ENCODE measurements around the gene BTBD16. TPM values are rescaled to one million over a fixed set of nuclear protein-coding genes. Genes with fewer than 3 reads are reported as not detected.

Gene BTBD16
- total and polyA plus RNA-seq, 2 of the 4 experiments (the other 2 are of a cell fraction) = not detected

DNA sequence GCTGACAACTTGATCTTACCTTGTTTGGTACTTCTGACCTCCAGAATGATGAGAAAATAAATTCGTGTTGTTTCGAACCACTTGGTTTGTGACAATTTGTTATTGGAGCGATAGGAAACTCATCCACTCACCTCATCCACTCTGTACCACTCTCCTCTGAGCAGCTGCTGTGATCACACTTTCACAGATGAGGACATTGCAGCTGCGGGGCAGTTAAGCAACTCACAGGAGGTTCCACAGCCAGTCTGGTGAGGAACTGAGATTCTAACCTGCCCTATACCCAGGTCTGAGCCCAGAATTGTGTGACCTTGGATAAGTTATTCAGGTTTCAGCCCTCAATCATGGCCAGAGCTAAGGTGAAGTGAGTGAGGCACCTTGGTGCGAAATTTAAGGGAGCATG lies 35.2 kb downstream of the BTBD16 start:
- BruUV-seq (replicated peaks) = no TSS peak
- Histone ChIP-seq H2AK9ac (replicated peaks; ENCODE audit: low read depth, low read length, poor library complexity) (no peak overlapping the region), H4K8ac (ENCODE audit: low read depth in 2 of 2, low read length in 2 of 2) (no peak overlapping the region), H3K27me3 (ENCODE audit: control insufficient read depth, insufficient read depth, low read length) (no peaks in the 10 kb centered on the region), H3K23ac (ENCODE audit: low read depth, low read length) (no peak overlapping the region), H3K27ac (ENCODE audit: insufficient read depth, low read length) (no peak overlapping the region), H3K14ac (replicated peaks; ENCODE audit: low read depth, low read length) (no peak overlapping the region), H2BK120ac (ENCODE audit: low read depth, low read length) (no peak overlapping the region), H4K20me1 (ENCODE audit: insufficient read depth, low read length) (no peaks in the 10 kb centered on the region), H3K4me1 (ENCODE audit: control insufficient read depth, insufficient read depth, low read length) (peaks cover 9% of the 10 kb centered on the region), H2BK15ac (ENCODE audit: low read depth, low read length) (0 out of 3 replicates have a peak overlapping the region, but pooled peaks have one; percentile 14), H2AFZ (replicated peaks; ENCODE audit: low read length, poor library complexity) (no peak overlapping the region), H2AK5ac (ENCODE audit: low read depth, low read length) (no peak overlapping the region), H4K5ac (ENCODE audit: low read depth, low read length) (no peak overlapping the region), H2BK20ac (ENCODE audit: low read depth, low read length) (no peak overlapping the region), H3K18ac (ENCODE audit: low read depth, low read length) (no peak overlapping the region), H3K4me3 (ENCODE audit: insufficient read depth, low read depth, low read length) (no peak overlapping the region), H3K56ac (ENCODE audit: extremely low read depth, insufficient read depth, low read length) (no peak overlapping the region), H3K9ac (ENCODE audit: low read depth, low read length) (no peak overlapping the region), H3K36me3 (ENCODE audit: control insufficient read depth, insufficient read depth, low read length) (no peaks in the 10 kb centered on the region), H3K4me2 (ENCODE audit: low read depth, low read length) (no peak overlapping the region), H2BK5ac (ENCODE audit: low read depth, low read length, poor library complexity, severe bottlenecking) (no peak overlapping the region), H3K9me3 (ENCODE audit: control insufficient read depth, insufficient read depth, low read length) (no peaks in the 10 kb centered on the region; the same call in 1 of the 2 replicates), H3K79me1 (ENCODE audit: low read depth in 1 of 2, low read length in 2 of 2) (no peaks in the 10 kb centered on the region), H3K9me1 (ENCODE audit: insufficient read depth, low read length) (peaks cover 8% of the 10 kb centered on the region), H4K91ac (ENCODE audit: insufficient read depth, low read depth, low read length) (no peak overlapping the region), H3K4ac (ENCODE audit: low read depth, low read length) (no peak overlapping the region)
- no peak for DNase-seq
- ATAC-seq (ENCODE audit: low read depth) = no peak
- ChIA-PET POLR2A (ENCODE audit: unreplicated experiment) (no interaction called here), CTCF (interaction anchor here (2.4 kb wide), 1 partner anchor 8 kb away, joined by 8 read pairs; no protein-coding TSS in a partner anchor)
- dilution Hi-C loops (cut with HindIII; ENCODE audit: low sequenced_read_pairs, unreplicated experiment) (no loop called here), in situ Hi-C loops (cut with MboI; ENCODE audit: low sequenced_read_pairs) (no loop called here), intact Hi-C loops (cut with micrococcal nuclease) (loop anchor here (5.0 kb wide), 1 partner anchor 36 kb away; no protein-coding TSS in a partner anchor)
- no CpG with 5 or more reads among the region's 5 CpGs for WGBS, 2 experiments (ENCODE audit: extremely low coverage in 2 of 2, insufficient read length in 1 of 2)
- TF ChIP-seq MAZ (IDR thresholded peaks at IDR 0.05; ENCODE audit: borderline replicate concordance, low read depth, low read length) (no peak), NFE2L2 (IDR thresholded peaks at IDR 0.05; ENCODE audit: low read depth, low read length) (no peak), RFX5 (IDR thresholded peaks at IDR 0.05; ENCODE audit: low read depth, low read length) (no peak), BHLHE40 (IDR thresholded peaks at IDR 0.05; ENCODE audit: low read depth, low read length) (no peak), SMC3 (IDR thresholded peaks at IDR 0.05; ENCODE audit: low read depth, low read length) (no peak), POLR2A (IDR thresholded peaks at IDR 0.05; ENCODE audit: low read depth, low read length) (no peak), RAD21 (IDR thresholded peaks at IDR 0.05; ENCODE audit: low read length) (no peak), MAFK (IDR thresholded peaks at IDR 0.05; ENCODE audit: low read depth, low read length) (no peak)
- TF ChIP-seq, protein P1, sequence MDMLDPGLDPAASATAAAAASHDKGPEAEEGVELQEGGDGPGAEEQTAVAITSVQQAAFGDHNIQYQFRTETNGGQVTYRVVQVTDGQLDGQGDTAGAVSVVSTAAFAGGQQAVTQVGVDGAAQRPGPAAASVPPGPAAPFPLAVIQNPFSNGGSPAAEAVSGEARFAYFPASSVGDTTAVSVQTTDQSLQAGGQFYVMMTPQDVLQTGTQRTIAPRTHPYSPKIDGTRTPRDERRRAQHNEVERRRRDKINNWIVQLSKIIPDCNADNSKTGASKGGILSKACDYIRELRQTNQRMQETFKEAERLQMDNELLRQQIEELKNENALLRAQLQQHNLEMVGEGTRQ (IDR thresholded peaks at IDR 0.05; ENCODE audit: low read depth, low read length) = no peak

Measured in IMR-90 (cell line).